GM19025 (cell line): Measurements from ENCODE around the gene RPS28.
A peak's percentile ranks its signal among the peaks of the same experiment; 100 is the strongest.
"Not testable (repeated sequence)": the region's sequence is repeated elsewhere in the genome, so short reads cannot be mapped to it uniquely, and the experiment has no call there.

ENCODE experiments used
- ATAC-seq: cut with Tn5 transposase; IDR thresholded peaks from one replicate; pipeline ENCODE4 v1.9.1; 2021; ENCODE audit warnings: mild to moderate bottlenecking, low read depth, moderate library complexity; ENCODE audit not compliant: unreplicated experiment

RPS28 gene

DNA sequence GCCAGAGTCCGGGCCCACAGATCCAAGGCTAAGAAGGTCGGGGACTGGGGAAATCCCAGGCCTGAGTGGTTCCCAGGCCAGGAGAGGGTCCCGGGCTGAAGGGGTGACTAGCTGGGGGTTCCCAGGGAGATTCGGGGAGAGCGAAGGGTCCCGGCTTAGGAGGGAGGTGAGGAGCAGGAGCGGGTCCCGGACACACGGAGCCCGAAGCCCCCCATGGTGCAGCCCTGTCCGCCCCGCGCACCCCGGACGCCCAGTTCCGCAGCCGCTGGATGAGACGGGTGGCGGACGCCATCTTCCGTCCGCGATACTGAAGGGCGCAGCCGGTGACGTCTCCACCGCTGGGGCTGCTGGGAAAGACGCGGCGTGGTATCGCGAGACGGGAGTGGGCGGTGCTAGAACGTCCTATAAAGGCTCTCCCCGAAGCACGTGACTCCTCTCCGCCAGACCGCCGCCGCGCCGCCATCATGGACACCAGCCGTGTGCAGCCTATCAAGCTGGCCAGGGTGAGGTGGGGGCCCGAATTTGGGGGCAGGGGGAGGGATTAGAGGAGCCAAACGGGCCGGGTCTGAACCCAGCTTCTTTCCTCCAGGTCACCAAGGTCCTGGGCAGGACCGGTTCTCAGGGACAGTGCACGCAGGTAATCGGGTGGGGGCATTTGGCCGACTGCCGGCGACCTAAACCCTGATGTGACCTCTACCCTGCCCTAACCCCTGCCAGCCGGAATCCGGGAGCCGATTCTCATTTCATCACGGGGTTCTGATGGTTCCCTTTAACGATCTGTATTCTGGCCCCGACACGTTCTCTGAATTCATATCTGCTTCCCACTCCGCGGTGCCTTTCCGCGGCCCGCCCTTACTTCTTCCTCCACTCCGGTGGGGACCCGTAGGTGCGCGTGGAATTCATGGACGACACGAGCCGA lies at the start of gene RPS28, which contains the start of gene NDUFA7:
TSS of gene RPS28 (plus strand) at position 430 of the 919 bp plus-strand sequence. CDS start at position 465, 35 bp downstream.
TSS of gene NDUFA7 (minus strand) at position 309 of the 919 bp plus-strand sequence. CDS start at position 292, 17 bp downstream.
- ATAC-seq, result peak; percentile 81

- not testable (repeated sequence) for ATAC-seq
Measured at GRCh38 chr19:8276508-8276907, 44.8 kb upstream of the RPS28 start.

DNA sequence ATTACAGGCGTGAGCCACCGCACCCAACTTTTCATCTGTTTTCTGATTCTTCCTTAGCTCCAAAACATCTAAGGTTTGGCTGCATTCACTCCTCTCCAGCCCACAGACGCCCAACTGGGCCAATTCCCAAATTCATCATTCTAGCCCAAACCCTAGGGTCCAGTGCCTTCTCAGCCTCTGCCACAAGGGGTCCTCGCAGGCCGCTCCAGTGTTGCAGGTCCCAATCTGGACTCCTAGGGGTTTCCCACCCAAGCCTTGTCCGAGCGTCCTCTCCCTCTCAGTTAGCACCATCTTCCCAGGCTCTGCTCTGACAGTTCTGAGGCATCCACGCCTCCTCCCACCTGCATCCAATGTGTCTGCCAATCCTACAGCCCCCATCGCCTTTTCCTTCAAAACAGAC lies 30.0 kb upstream of the RPS28 start:
- ATAC-seq, result not testable (repeated sequence)

DNA sequence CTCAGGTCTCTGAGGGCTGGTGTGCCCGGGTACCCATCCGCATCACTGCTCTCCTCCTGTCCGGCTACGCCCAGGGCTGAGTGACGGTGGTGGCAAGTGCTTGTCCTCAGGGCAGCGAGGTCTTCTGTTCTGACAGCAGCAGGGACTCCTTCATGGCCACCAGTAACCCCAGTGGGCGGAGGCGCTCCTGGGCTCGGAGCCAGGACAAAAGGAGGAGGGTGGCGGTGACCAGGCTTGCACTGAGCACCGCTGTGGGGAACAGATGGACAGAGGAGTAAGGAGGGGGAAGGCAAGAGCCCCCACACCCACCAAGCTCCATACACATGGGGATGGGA lies 19.0 kb upstream of the RPS28 start:
- no peak for ATAC-seq

DNA sequence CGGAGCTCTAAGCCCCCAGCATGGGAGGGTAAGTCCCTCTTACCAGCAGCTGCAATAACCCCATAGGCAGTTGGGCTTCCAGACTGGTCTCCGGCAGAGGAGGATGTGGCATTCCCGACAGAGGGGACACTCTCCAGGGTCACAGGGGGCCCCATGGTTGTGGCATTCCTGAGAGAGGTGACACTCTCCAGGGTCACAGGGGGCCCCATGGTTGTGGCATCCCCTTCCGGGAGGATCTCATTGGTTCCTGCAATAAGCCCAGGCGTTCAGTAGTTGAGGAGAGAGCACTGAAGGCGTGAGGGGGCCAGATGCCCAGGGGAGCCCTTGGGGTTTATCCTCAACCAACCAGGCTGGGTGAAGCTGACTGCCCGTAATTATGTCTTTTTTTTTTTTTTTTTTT lies 18.6 kb upstream of the RPS28 start:
- ATAC-seq, result no peak

- ATAC-seq, result no peak
Measured at GRCh38 chr19:8304841-8305621, 16.3 kb upstream of the RPS28 start.

GRCh38 chr19:8305798-8306197 lies 15.5 kb upstream of the RPS28 start:
- no peak for ATAC-seq

DNA sequence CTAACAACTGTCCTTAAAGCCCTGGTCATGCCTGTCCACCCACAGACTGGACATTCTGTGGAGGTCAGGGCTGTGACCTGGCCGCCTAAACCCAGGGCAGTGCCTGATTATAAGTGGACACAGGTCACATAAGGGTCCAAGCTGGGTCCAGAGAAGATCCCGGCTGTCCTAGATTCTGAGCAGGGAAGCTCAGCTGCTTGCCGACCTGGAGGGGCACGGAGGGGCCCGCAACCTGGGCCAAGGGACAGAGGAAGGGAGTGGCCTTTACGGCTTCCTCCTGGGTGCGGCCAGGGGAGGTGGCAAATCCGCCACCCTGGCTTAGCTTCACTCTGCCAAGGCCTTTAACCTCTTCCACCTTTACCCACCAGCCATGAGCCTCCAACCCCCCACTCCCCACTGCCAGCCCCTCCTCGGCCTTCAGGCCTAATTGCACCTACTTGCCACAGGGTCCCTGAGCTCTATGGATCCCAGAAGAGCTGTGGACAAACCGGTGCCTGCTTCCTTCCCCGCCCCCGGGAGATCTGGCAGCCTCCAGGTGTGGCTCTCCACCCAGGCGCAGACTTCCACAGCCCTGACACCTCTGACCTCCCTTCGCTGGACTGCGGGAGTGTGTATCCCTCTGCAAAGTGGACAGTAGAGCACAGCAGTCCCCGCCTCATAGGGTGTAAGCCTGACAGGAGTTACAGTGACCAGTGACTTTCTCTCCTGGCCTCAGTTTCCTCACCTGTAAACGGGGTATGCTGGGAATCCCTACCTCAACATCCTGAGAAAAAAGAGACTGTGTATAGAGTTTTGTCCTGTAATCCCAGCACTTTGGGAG lies 14.9 kb upstream of the RPS28 start:
- ATAC-seq, result no peak

DNA sequence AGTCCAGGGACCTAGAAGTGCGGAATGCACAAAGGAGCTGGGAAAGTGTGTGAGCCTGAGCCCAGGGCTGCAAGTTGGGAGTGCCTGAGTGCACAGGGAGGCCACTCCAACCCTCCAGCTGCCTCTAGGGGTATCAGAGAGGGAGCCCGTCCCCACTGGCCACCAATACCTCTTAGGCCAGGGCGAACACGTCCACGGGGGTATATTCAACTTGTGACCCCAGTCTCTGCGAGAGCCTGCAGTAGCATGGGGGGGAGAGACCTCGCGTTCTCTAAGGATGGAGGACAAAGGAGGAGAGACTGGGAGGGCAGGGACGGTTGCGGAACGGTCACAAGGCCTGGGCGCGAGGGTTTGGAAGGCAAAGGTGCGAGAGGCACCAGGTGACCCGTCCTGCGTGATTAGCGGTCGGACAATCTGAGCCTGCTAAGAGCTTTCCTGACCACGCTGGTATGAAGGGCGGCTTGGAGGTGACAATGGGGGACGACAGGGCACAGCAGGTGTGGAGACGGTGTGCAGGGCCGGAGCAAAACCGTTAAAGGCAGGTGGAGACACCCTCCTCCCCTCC lies 13.8 kb upstream of the RPS28 start:
- ATAC-seq, result no peak

GRCh38 chr19:8307965-8308866 lies 13.1 kb upstream of the RPS28 start, which contains the start of gene CD320:
Gene CD320, minus strand, starts transcription at chr19:8308358. Its CDS starts 68 bp downstream, at chr19:8308290.
- ATAC-seq, result peak; percentile 85

DNA sequence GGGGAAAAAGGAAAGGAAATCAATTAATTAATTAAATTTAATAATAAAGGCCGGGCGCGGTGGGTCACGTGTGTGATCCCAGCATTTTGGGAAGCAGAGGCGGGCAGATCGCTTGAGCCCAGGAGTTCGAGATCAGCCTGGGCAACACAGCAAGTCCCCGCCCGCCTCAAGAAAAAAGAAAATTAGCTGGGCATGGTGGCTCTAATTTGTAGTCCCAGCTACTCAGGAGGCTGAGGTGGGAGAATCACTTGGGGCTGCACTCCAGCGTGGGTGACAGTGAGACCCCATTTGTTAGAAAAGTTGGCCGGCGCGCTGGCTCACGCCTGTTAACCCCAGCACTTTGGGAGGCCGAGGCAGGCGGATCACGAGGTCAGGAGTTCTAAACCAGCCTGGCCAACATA lies 12.4 kb upstream of the RPS28 start:
- no peak for ATAC-seq

- ATAC-seq, result no peak
Measured at GRCh38 chr19:8310342-8311055, 10.8 kb upstream of the RPS28 start.

DNA sequence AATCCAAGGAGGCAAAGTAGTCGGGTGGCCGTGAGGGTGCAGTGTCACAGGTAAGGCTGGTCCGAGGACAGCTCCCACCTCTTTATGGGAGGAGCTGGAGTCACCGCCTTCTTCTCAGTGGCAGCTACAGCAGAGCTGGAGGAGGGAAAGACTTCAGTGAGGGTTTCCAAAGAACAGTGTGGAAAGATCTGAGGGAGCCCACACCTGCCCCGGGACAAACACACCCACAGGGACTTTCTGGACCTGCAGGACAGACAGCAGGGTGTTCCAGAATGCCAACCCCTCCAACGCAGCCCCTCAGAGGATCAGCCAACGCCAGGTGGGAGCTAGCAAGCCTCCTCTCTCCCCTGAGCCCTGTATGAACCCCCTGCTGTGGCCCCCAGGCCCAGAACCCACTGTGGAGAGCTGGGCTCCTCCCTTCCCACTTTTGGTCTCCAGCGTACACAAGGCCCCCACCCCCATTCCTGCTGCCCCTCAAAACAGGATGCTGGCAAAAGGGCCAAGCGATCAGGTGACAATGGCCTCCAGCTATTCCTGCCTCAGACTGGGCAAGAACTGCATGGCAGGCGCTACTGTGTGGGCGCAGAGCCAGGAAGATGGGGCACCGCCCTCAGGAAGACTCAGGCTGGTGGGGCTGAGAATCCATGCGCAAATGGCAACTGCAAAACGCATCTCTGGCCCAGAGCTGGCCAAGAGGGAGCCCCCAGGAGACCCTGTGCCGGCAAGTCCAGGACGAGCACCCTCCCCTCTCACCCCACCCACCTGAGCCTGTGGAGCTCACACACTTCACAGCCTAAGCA lies 9.6 kb upstream of the RPS28 start:
- no peak for ATAC-seq

GRCh38 chr19:8314981-8315640 lies 6.2 kb upstream of the RPS28 start:
- not testable (repeated sequence) for ATAC-seq

DNA sequence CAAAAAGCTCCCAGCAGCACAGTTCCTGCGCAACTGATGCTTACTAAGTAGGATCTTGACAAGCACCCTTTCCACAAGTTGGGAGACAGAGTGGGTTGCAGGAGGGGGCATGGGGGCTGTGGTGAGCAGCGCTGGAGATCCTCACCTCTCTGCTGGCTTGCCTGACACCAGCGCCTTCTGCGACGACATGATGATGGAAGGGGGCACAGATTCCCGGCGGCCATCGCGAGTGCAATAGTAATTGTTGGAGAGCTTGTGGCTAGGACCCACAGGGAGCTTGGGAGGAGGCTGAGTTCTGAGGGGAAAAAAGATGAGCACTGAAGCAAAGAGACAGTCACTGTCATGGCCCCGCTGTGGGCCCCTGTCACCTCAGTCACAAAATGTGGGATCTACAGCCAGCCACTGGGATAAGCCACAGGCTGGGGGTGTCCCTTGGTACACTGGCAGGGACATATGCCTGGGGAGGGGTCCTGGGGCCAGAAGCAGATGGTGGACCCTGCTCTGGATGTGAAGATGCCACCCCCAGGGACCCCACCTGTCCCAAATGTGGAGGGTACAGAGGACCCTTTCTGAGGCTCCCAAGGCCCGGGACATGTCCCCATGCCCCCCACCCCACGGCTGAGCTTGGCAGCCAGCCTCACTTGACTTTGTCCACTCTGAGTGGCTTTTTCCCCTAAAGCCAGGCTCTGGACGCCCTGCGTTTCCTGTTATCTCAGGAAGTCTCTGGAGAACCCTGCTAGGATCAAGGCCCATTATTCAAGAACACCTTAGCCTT lies 4.8 kb upstream of the RPS28 start:
- ATAC-seq, result no peak

- ATAC-seq, result not testable (repeated sequence)
Measured at GRCh38 chr19:8318835-8319234, 2.5 kb upstream of the RPS28 start.
